ENCODE measurements around the gene WDCP. TPM values are rescaled to one million over a fixed set of nuclear protein-coding genes. Genes with fewer than 3 reads are reported as not detected.
"Not testable (repeated sequence)": the region's sequence is repeated elsewhere in the genome, so short reads cannot be mapped to it uniquely, and the experiment has no call there.

WDCP gene, protein sequence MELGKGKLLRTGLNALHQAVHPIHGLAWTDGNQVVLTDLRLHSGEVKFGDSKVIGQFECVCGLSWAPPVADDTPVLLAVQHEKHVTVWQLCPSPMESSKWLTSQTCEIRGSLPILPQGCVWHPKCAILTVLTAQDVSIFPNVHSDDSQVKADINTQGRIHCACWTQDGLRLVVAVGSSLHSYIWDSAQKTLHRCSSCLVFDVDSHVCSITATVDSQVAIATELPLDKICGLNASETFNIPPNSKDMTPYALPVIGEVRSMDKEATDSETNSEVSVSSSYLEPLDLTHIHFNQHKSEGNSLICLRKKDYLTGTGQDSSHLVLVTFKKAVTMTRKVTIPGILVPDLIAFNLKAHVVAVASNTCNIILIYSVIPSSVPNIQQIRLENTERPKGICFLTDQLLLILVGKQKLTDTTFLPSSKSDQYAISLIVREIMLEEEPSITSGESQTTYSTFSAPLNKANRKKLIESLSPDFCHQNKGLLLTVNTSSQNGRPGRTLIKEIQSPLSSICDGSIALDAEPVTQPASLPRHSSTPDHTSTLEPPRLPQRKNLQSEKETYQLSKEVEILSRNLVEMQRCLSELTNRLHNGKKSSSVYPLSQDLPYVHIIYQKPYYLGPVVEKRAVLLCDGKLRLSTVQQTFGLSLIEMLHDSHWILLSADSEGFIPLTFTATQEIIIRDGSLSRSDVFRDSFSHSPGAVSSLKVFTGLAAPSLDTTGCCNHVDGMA
- 1 to 10 TPM; 3.4 to 8.3 (median 7.2) TPM for total RNA-seq

DNA sequence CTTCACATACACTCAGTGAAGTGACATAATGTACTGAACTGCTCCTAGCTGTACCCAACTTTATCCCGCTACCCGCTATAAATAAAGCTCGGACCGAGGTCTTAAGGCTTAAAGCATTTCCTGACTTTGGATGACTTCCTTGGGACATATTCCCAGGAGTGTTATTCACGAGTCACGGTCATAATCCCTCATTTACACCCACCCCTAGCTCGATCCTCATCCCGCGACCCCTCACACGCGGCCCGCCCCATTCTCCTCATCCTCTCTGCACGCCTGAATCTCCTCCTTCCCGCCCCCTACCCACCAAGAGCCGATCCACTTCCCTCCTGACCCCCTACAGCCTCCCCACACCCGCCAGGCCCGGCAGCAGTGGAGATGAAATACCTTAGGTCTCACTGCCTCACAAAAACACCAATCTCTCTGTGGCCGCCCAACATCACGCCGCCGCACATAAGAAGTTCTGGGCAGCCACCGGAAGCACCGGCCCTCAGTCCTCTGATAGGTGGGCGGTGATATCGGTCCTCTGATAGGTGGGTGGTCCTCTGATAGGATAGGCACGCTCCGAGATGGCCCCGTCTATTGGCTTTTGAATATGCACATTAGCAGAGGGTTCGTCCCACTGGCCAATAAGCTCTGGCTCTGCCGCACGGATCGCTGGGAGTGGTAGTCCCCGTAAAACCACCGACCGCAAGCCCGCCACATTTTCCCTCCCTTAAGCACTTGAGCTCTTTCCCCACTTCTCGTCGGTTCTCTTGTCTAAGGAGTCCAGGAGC lies at the start of gene WDCP:
WDCP (minus strand) TSS at position 462 of the 773 bp plus-strand sequence. CDS start 7,897 bp downstream, outside the sequence.
- Histone ChIP-seq H3K36me3 (no peaks in the 10 kb centered on the region), H3K4me3 (peak within 1 kb of the TSS; percentile 73 to 79 (median 78)), H3K27me3 (no peaks in the 10 kb centered on the region), H3K4me1 (peaks cover 0 to 7% of the 10 kb centered on the region in 2 donors), H3K9me3 (no peaks in the 10 kb centered on the region), H3K27ac (peak within 1 kb of the TSS; percentile 46 to 66)
- intact Hi-C loops (cut with DNase I; ENCODE audit: low total_unique reads), result no loop called here
- TF ChIP-seq POLR2A (IDR thresholded peaks at IDR 0.05) (no peak), POLR2AphosphoS5 (IDR thresholded peaks at IDR 0.05) (peak in 2 of 3 donors; percentile 49 to 59), CTCF (IDR thresholded peaks at IDR 0.05) (peak in 1 of 3 donors; percentile 10)
- peak; percentile 91 to 97 for DNase-seq (ENCODE audit: low spot score in 2 of 2)

- H3K36me3 ChIP-seq; H3K9me3 ChIP-seq; intact Hi-C loops (cut with DNase I; ENCODE audit: low total_unique reads); H3K27ac ChIP-seq; H3K4me3 ChIP-seq; H3K27me3 ChIP-seq; DNase-seq (ENCODE audit: low spot score in 2 of 2); H3K4me1 ChIP-seq: not testable (repeated sequence)
These were observed 48.0 kb upstream of the WDCP start for GRCh38 chr2:24095171-24095677.

DNA sequence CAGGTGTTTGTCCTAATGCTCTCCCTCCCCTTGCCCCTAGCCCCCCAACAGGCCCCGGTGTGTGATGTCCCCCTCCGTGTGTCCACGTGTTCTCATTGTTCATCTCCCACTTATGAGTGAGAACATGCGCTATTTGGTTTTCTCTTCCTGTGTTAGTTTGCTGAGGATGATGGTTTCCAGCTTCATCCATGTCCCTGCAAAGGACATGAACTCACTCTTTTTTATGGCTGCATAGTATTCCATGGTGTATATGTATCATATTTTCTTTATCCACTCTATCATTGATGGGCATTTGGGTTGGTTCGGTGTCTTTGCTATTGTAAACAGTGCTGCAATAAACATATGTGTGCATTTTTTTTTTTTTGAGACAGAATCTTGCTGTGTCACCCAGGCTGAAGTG lies 46.1 kb upstream of the WDCP start:
- not testable (repeated sequence) for H3K27ac ChIP-seq, H3K36me3 ChIP-seq

DNA sequence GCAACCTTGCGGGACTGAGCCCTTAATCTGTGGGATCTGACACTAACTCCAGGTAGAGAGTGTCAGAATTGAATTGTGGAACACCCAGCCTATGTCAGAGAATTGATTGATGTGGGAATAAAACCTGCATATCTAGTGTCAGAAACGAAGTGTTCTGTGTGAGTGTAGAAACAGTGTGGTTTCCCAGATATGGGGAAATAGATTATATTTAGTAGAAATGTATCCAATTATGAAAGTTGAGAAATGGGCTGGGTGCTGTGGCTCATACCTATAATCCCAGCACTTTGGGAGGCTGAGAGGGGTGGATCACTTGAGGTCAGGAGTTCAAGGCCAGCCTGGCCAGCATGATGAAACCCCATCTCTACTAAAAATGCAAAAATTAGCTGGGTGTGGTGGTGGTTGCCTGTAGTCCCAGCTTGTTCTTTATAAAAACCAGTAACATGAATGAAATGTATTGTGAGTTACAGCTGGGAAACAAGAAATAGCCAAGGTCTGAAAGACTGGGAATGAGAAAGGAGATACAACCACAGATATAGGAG lies 41.7 kb upstream of the WDCP start:
- H3K27ac ChIP-seq, result no peak overlapping the region
- no peak for DNase-seq (ENCODE audit: low spot score in 2 of 2)
- H3K4me1 ChIP-seq, result no peaks in the 10 kb centered on the region
- intact Hi-C loops (cut with DNase I; ENCODE audit: low total_unique reads), result no loop called here
- H3K36me3 ChIP-seq, result no peaks in the 10 kb centered on the region
- no peak overlapping the region for H3K4me3 ChIP-seq
- no peak for TF ChIP-seq CTCF (IDR thresholded peaks at IDR 0.05)
- TF ChIP-seq POLR2AphosphoS5 (IDR thresholded peaks at IDR 0.05), result no peak
- TF ChIP-seq POLR2A (IDR thresholded peaks at IDR 0.05), result no peak
- no peaks in the 10 kb centered on the region for H3K27me3 ChIP-seq
- H3K9me3 ChIP-seq, result no peaks in the 10 kb centered on the region

More for the DNA sequence above, 46.1 kb upstream of the WDCP start:
- H3K27me3 ChIP-seq; H3K4me1 ChIP-seq; H3K9me3 ChIP-seq; H3K4me3 ChIP-seq; DNase-seq (ENCODE audit: low spot score in 2 of 2); intact Hi-C loops (cut with DNase I; ENCODE audit: low total_unique reads): not testable (repeated sequence)

DNA sequence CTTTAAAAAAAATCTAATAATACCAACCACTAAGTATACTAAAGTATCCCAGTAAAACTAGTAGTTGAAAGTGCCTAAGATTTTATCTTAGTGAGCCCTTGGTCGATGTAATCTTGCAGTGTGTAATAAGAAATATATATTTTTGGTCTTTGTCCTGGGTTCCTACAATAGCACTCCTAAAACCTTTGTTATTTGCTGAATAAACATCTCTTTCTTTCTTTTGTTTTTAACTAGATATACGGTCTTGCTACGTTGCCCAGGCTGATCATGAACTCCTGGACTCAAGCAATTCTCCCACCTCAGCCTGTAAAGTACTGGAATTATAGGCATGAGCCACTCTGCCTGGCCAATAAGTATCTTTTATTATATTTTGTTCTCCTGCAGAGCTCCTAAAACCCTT lies 39.8 kb upstream of the WDCP start:
- TF ChIP-seq POLR2AphosphoS5 (IDR thresholded peaks at IDR 0.05) (no peak), CTCF (IDR thresholded peaks at IDR 0.05) (no peak), POLR2A (IDR thresholded peaks at IDR 0.05) (no peak)
- Histone ChIP-seq H3K27me3 (no peaks in the 10 kb centered on the region), H3K4me3 (no peak overlapping the region), H3K9me3 (no peaks in the 10 kb centered on the region), H3K36me3 (no peaks in the 10 kb centered on the region), H3K4me1 (peaks cover 0 to 5% of the 10 kb centered on the region in 2 donors), H3K27ac (no peak overlapping the region)
- intact Hi-C loops (cut with DNase I; ENCODE audit: low total_unique reads), result no loop called here
- no peak for DNase-seq (ENCODE audit: low spot score in 2 of 2)

All from breast epithelium (tissue), 4 donors.